ENCODE results near the gene ADSS2.

- TF ChIP-seq EZH2phosphoT487 (IDR thresholded peaks at IDR 0.05; ENCODE audit: borderline replicate concordance, low read length): no peak
- TF ChIP-seq CTCF (conservative IDR thresholded peaks at IDR 0.05; ENCODE audit: low read depth, low read length): no peak
Measured at GRCh38 chr1:244400974-244401373, 50.7 kb downstream of the ADSS2 start.

Data from PC-3 (cell line).